A549 (cell line): ENCODE results near the gene BORA.

Source experiments
- PHF8 ChIP-seq: fragments of 200-600 bp; sonication (generic); IDR thresholded peaks from 2 replicates; pipeline ENCODE4 v1.6.1; 2016; ENCODE audit warnings: low read depth, mild to moderate bottlenecking, antibody characterized with exemption, moderate library complexity, borderline replicate concordance
- RAD21 ChIP-seq, 2 experiments: fragments of >200 bp in 1 of 2; sonication (Bioruptor Twin) in 1 of 2; formaldehyde crosslinking in 1 of 2; IDR thresholded peaks in 1 of 2; conservative IDR thresholded peaks in 1 of 2; 2 replicates in 1 of 2; 3 replicates in 1 of 2; pipeline ENCODE4 v1.6.1; 2012 to 2018; ENCODE audit warnings: inconsistent platforms in 1 of 2
- SMC3 ChIP-seq: fragments of >200 bp; sonication (Bioruptor Twin); formaldehyde crosslinking; IDR thresholded peaks from 3 replicates; pipeline ENCODE4 v1.6.1; 2018; ENCODE audit warnings: inconsistent platforms
- TF ChIP-seq, protein P1 (sequence below): IDR thresholded peaks from 2 replicates; pipeline ENCODE4 v1.6.1; 2012
- TF ChIP-seq, protein P2 (sequence below): fragments of >200 bp; sonication (Bioruptor Twin); formaldehyde crosslinking; IDR thresholded peaks from 3 replicates; pipeline ENCODE4 v1.5.1; 2016

DNA sequence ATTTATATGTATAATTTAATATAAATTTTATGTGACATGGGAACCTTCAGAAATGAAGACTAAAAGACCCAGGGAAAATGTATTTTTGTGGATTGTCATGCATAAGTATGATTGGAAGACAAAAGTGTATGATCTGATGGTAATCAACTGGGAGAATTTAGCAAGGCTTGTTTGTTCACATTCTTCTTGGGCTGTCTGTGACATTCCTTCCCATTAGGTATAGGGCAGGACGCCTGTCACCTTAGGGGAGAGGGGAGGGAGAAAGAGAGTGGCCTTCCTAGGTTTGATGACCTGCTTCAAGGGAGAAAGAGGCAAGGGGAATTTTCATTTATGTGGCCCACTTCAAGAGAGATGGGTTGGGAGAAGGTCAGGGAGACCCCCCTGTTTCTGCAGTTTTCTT is 76.6 kb downstream of the BORA start:
- TF ChIP-seq RAD21 (conservative IDR thresholded peaks at IDR 0.05 in 1 of 2, IDR thresholded peaks at IDR 0.05 in 1 of 2) (no peak), SMC3 (no peak), PHF8 (no peak)
- TF ChIP-seq, protein P1, sequence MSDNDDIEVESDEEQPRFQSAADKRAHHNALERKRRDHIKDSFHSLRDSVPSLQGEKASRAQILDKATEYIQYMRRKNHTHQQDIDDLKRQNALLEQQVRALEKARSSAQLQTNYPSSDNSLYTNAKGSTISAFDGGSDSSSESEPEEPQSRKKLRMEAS, result no peak
- TF ChIP-seq, protein P2, sequence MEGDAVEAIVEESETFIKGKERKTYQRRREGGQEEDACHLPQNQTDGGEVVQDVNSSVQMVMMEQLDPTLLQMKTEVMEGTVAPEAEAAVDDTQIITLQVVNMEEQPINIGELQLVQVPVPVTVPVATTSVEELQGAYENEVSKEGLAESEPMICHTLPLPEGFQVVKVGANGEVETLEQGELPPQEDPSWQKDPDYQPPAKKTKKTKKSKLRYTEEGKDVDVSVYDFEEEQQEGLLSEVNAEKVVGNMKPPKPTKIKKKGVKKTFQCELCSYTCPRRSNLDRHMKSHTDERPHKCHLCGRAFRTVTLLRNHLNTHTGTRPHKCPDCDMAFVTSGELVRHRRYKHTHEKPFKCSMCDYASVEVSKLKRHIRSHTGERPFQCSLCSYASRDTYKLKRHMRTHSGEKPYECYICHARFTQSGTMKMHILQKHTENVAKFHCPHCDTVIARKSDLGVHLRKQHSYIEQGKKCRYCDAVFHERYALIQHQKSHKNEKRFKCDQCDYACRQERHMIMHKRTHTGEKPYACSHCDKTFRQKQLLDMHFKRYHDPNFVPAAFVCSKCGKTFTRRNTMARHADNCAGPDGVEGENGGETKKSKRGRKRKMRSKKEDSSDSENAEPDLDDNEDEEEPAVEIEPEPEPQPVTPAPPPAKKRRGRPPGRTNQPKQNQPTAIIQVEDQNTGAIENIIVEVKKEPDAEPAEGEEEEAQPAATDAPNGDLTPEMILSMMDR, result no peak
